Uterus (tissue), 4 donors: ENCODE results near the gene AMELX. TPM values are rescaled to one million over a fixed set of nuclear protein-coding genes. Genes with fewer than 3 reads are reported as not detected.

Experiments
- DNase-seq, 2 donors: peaks; one replicate each; pipeline ENCODE4 v3.0.0-alpha.2; 2019 to 2020
- H3K27ac ChIP-seq, 2 donors: fragments of 200-600 bp; sonication (generic); 1 replicate in 1 of 2; 2 replicates in 1 of 2; pipeline ENCODE4 v1.5.1; 2016 to 2018
- H3K27me3 ChIP-seq, 2 donors: fragments of 200-600 bp; sonication (generic); one replicate each; pipeline ENCODE4 v1.5.1; 2018 to 2019; ENCODE audit warnings: control low read depth in 1 of 2
- H3K36me3 ChIP-seq, 2 donors: fragments of 200-600 bp; sonication (generic); one replicate each; pipeline ENCODE4 v1.5.1; 2019; ENCODE audit warnings: control low read depth in 1 of 2
- H3K4me1 ChIP-seq, 2 donors: fragments of 200-600 bp; sonication (generic); one replicate each; pipeline ENCODE4 v1.5.1; 2018 to 2019; ENCODE audit warnings: control low read depth in 1 of 2
- H3K4me3 ChIP-seq, 2 donors: fragments of 200-600 bp; sonication (generic); 1 replicate in 1 of 2; 2 replicates in 1 of 2; pipeline ENCODE4 v1.5.1; 2018 to 2019; ENCODE audit warnings: mild to moderate bottlenecking in 1 of 2
- H3K9me3 ChIP-seq, 2 donors: fragments of 200-600 bp; sonication (generic); one replicate each; pipeline ENCODE4 v1.5.1; 2019; ENCODE audit warnings: control low read depth in 1 of 2
- CTCF ChIP-seq, 4 experiments: fragments of 200-600 bp in 2 of 4; fragments of 450-650 bp in 2 of 4; sonication (generic) in 2 of 4; IDR thresholded peaks; one replicate each; pipeline ENCODE4 v1.5.1; 2016 to 2019; ENCODE audit warnings: antibody characterized with exemption in 4 of 4, mild to moderate bottlenecking in 2 of 4, moderate library complexity in 1 of 4
- POLR2A ChIP-seq, 2 donors: fragments of 450-650 bp; IDR thresholded peaks; one replicate each; pipeline ENCODE4 v1.6.1; 2016; ENCODE audit warnings: antibody characterized with exemption in 2 of 2, mild to moderate bottlenecking in 1 of 2, moderate library complexity in 1 of 2
- intact Hi-C: fragments of 100-400 bp; cut with DNase I; formaldehyde crosslinking; loops from one replicate; pipeline ENCODE4 v1.15.1; 2023; ENCODE audit warnings: low total_unique reads
- total RNA-seq, 4 donors: library from RNA; depleted of rRNA in 3 of 4; stranded (reverse); fragments of >200 nt in 3 of 4; gene quantifications; one replicate each; pipeline versions ENCODE4 v1.1.0 to v1.2.4, GENCODE V29; 2014 to 2023
- donor health status: DM: yes; HTN: yes; CAD: no.

Gene AMELX
- total RNA-seq: not detected

DNA sequence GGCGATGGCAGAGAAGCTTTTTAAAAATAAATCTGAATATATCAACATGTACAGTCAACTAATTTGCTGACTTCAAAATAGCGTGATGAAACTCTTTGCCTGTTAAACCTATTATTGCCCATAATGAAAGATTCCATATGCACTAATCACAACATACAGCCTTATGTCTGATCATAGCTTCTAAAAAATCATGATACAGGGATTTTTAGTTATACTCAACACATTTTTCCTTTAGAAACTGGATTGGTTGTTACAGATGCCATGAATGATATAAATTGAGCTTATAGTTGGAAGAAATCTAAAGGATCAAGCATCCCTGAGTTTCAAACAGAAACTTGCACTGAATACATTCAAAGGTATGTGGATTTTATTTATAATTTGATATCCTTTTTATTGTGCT, at the start of gene AMELX:
Gene AMELX (plus strand): TSS at position 301 of the 400 bp plus-strand sequence. CDS start 1,376 bp downstream, outside the sequence.
- no peak within 1 kb of the TSS for H3K27ac ChIP-seq
- H3K36me3 ChIP-seq: no peaks in the 10 kb centered on the region
- no peaks in the 10 kb centered on the region for H3K4me1 ChIP-seq
- intact Hi-C loops: no loop called here
- H3K4me3 ChIP-seq: no peak within 1 kb of the TSS
- no peaks in the 10 kb centered on the region for H3K9me3 ChIP-seq
- no peaks in the 10 kb centered on the region for H3K27me3 ChIP-seq
- TF ChIP-seq POLR2A (IDR thresholded peaks at IDR 0.05): no peak
- TF ChIP-seq CTCF (IDR thresholded peaks at IDR 0.05): no peak
- no peak for DNase-seq

DNA sequence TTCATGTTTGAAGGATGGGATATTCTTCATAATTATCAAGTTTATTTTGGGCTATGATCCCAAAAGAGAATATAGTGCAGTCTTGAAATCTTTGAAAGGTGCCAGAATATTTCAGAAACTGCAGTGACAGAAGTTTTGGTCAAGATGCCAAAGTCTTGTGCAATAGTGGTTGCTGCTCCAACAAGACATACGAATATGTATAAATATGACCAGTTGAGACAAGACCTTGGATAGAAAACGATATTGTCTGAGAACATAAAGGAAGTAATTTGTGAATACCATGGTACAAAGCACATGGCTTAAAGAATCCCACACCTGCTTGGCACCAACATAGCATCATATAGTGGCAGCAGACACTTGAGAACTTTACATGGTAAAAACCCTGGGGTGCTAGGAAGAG, 48.6 kb upstream of the AMELX start:
- H3K4me1 ChIP-seq: no peaks in the 10 kb centered on the region
- no peaks in the 10 kb centered on the region for H3K9me3 ChIP-seq
- H3K27me3 ChIP-seq: no peaks in the 10 kb centered on the region
- H3K27ac ChIP-seq: no peak overlapping the region
- intact Hi-C loops: no loop called here
- H3K4me3 ChIP-seq: no peak overlapping the region
- peak in 1 of 2 donors; percentile 37 for DNase-seq
- TF ChIP-seq CTCF (IDR thresholded peaks at IDR 0.05) (no peak), POLR2A (IDR thresholded peaks at IDR 0.05) (no peak)
- H3K36me3 ChIP-seq: no peaks in the 10 kb centered on the region

GRCh38 chrX:11254417-11255109, 38.6 kb upstream of the AMELX start:
- intact Hi-C loops: no loop called here
- DNase-seq: no peak
- Histone ChIP-seq H3K27ac (no peak overlapping the region), H3K4me3 (no peak overlapping the region), H3K36me3 (no peaks in the 10 kb centered on the region), H3K9me3 (no peaks in the 10 kb centered on the region), H3K4me1 (no peaks in the 10 kb centered on the region), H3K27me3 (no peaks in the 10 kb centered on the region)
- TF ChIP-seq CTCF (IDR thresholded peaks at IDR 0.05): no peak
- TF ChIP-seq POLR2A (IDR thresholded peaks at IDR 0.05): no peak

- Histone ChIP-seq H3K4me3 (no peak overlapping the region), H3K36me3 (no peaks in the 10 kb centered on the region), H3K27ac (no peak overlapping the region), H3K4me1 (no peaks in the 10 kb centered on the region), H3K9me3 (no peaks in the 10 kb centered on the region), H3K27me3 (no peaks in the 10 kb centered on the region)
- intact Hi-C loops: no loop called here
- no peak for TF ChIP-seq CTCF (IDR thresholded peaks at IDR 0.05)
- DNase-seq: no peak
These were observed 35.9 kb upstream of the AMELX start for GRCh38 chrX:11257290-11257689.

DNA sequence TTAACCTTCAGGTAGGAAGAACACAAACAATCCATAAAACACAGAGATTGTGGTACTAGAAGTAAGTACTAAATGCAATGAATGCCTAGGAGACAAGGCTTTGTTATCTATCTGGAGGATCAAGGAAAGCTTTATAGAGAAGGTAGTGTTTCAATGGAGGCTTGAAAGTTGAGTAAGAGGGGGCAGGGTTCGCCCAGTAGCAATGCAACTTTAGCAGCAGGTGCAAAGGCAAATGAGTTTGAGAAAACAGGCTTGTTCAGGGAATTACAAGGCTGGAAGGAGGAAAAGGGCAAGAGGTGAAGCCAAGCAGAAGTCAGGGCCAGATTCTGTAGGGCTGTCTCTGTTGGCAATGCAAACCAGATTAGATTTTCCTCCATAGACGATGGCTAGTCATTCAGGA, 35.5 kb upstream of the AMELX start:
- Histone ChIP-seq H3K36me3 (no peaks in the 10 kb centered on the region), H3K9me3 (no peaks in the 10 kb centered on the region), H3K4me1 (no peaks in the 10 kb centered on the region), H3K4me3 (no peak overlapping the region), H3K27me3 (no peaks in the 10 kb centered on the region), H3K27ac (no peak overlapping the region)
- intact Hi-C loops: no loop called here
- TF ChIP-seq POLR2A (IDR thresholded peaks at IDR 0.05) (no peak), CTCF (IDR thresholded peaks at IDR 0.05) (no peak)
- no peak for DNase-seq
